AG08395 (cell line): Measurements from ENCODE around the gene SYS1.

Experiments used
- DNase-seq: peaks from one replicate; pipeline ENCODE4 v3.0.0; 2012; ENCODE audit warnings: mixed read lengths, low spot score

The SYS1 gene

GRCh38 chr20:45416917-45417316, 54.0 kb downstream of the SYS1 start:
- no peak for DNase-seq
